Stimulated activated CD4-positive, alpha-beta T cell treated with anti-CD3 and anti-CD28 coated beads, TNF-alpha, amount 100 ng/mL, for 24 hours (primary cell): ENCODE measurements around the gene GPX3.
A peak's percentile ranks its signal among the peaks of the same experiment; 100 is the strongest.

ENCODE experiments used
- DNase-seq, 3 experiments: peaks; one replicate each; pipeline ENCODE4 v3.0.0-alpha.2; 2020; ENCODE audit warnings: low read depth in 3 of 3

Gene GPX3

DNA sequence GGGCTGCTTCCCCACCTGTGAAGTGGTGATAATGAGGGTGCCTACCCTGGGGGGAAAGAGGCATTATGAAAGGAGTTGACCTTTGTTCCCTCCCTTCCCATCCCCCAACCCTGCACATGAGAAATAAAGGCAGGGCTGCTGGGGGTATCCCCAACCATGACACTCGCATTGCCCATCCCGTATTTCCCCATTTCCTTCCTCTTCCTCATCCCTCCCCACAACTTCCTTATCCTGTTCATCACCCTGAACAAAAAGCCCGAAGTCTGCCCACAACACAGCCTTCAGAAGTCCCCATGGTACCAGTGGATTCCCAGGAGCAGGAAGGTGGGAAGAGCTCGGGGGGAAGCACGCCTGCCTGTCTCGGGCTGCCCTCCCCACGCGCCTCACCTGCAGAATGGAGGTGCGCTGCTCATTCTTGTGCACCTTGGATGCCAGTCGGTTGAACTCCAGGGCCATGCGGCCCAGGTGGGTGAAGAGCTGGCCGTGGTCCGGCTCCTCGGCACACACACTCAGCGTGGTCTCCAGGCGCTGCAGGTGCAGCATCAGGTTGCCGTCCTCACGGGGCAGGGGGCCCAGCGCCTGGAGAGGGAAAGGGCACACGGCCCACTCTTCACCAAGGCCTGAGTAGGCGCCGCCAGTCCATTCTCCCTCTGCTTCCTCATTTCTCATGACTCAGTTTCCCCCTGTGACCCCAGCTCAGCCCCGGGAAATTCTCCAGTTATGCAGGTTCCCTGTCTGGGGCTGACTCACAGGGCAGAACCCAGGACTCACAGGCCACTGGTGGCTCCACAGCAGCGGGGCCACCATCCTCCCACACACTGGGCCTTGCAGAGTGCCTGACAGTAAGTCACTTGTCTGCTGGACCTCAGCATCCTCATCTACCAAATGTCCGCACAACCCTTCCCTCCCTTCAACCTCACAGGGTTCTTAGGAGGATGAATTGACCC is 36.3 kb downstream of the GPX3 start:
- DNase-seq: no peak

DNA sequence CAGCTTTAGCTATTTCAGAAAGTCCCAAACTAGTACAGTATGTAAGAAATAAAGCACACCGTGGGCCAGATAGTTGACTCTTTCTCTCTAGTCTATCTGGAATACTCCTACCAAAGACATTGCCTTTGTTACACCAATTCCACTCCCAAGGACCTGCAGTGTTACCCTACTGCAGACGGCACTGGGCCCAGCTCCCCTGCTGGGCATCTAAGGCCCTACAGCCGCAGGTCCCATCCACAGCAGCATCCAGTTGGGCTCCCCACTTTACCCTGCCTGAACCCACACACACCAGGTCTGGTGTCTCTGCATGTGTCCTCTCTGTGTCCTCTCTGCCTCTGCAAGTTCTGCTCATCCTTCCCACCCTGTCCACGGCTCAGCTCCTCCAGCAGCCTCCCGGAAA is 37.9 kb downstream of the GPX3 start:
- no peak for DNase-seq

DNA sequence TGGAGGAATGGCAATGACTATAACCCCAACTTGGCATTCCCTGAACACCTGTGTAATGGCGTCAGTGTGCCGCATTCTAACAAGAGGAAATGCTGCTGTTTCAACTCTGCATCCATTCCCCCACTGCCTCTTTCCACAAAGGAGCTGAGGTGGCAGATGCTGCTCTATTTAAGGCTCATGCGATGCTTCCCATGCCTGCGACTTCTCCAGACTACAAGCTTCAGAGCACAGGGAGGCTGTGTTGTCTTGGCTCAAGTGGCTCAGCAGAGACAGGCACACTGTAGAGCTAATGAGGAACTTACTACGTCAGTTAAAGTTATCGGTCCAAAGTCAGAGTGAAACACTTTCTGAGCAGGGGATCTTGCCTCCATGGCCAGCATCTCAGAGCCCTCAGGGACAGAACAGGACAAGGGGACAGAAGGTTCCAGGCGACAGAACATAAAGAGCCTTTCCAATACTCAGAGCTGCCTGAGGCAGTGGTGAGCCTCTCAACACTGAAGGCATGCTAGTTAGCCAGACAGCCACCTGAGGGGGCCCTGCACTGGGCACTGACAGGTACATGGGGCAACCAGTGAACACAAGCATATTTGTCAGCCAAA is 38.6 kb downstream of the GPX3 start:
- no peak for DNase-seq

- DNase-seq: no peak
Measured at GRCh38 chr5:151060742-151061141, 40.4 kb downstream of the GPX3 start.

GRCh38 chr5:151062405-151063141 is 42.2 kb downstream of the GPX3 start:
- no peak for DNase-seq

GRCh38 chr5:151063142-151063989 is 43.0 kb downstream of the GPX3 start:
- no peak for DNase-seq

- no peak for DNase-seq
Measured at GRCh38 chr5:151064916-151065499, 44.6 kb downstream of the GPX3 start.

DNA sequence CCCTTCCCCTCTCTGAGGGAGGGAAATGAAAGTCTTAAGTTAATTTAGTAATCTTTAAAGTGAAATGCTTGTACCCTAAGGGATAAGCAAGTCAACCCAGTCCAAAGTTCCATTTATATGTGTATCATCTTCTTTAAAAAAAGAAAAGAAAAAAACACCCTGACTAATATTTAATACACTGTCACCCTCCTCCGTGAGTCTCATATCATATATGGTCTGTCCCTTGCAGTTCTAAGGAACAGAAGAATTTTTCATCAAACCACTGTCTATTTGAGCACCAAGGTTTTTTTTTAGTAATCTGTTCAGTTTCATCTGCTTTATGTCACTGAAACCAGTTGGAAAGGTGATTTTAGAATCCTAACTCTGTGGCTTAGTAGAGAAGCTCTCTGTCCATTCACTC is 45.2 kb downstream of the GPX3 start:
- no peak for DNase-seq

DNA sequence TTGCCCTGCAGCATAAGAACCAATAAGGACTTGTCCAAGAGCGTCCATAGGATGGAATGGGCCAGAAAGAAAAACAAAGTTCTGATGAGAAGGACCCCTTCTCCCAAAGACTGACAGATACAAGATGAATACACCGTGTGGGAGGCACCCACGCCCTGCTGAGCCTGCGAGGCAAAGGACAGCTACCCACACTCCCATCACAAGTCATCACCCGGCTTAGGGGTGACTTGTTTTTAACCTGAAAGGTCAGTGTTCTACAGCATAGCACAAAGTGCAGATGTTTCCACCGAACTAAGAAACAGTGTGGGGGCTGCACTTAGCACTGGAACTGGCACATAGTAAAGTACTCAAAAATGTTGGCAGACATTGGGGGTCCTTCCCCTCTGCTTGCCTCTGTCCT is 46.5 kb downstream of the GPX3 start:
- DNase-seq: no peak

DNA sequence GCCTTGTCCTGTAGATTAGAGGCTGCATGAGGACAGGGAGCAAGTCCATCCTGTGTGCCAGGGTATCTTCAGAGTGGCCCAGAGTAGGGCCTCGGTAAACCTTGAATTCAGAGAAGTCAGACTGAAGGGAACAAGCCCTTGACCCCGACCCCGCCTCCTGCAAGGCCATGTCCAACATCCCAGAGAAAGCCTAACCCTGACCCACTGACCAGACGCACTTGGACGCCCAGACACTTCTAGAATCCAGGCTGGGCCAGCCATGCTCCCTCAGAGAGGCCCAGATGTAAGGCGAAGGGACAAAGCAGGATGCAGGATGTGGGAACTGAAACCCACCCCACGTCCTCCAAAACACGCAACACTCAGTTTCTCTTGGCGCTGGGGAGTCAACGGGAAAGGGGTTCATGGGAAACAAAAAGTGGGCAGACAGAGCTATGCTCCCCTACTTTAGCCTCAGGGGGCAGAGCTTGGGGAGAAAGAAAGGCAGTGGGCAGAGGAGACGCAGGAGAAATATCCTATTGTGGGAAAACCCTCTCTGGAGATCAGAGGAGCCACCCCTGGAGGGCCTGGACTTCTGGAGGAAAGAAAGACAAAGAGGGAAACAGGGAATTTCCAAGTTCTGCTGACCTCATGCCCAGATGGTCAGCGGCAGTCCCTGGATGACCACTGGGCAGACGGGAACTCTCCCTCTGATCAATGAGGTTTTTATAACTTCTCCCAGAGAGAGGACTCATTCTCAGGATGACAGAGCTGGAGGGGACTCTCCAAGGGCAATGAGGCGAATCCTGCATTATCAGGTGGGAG is 47.4 kb downstream of the GPX3 start:
- no peak for DNase-seq

- peak in 1 of 3 experiments; percentile 66 for DNase-seq
Measured at GRCh38 chr5:151068433-151069197, 48.2 kb downstream of the GPX3 start.

- DNase-seq: no peak
Measured at GRCh38 chr5:151070449-151070848, 50.1 kb downstream of the GPX3 start.

- DNase-seq: no peak
Measured at GRCh38 chr5:151071021-151071420, 50.6 kb downstream of the GPX3 start.

GRCh38 chr5:151071848-151072629 is 51.6 kb downstream of the GPX3 start:
- DNase-seq: no peak

GRCh38 chr5:151072630-151073025 is 52.2 kb downstream of the GPX3 start:
- DNase-seq: no peak

GRCh38 chr5:151073280-151073679 is 52.9 kb downstream of the GPX3 start:
- no peak for DNase-seq

- DNase-seq: no peak
Measured at GRCh38 chr5:151074557-151074956, 54.2 kb downstream of the GPX3 start.

DNA sequence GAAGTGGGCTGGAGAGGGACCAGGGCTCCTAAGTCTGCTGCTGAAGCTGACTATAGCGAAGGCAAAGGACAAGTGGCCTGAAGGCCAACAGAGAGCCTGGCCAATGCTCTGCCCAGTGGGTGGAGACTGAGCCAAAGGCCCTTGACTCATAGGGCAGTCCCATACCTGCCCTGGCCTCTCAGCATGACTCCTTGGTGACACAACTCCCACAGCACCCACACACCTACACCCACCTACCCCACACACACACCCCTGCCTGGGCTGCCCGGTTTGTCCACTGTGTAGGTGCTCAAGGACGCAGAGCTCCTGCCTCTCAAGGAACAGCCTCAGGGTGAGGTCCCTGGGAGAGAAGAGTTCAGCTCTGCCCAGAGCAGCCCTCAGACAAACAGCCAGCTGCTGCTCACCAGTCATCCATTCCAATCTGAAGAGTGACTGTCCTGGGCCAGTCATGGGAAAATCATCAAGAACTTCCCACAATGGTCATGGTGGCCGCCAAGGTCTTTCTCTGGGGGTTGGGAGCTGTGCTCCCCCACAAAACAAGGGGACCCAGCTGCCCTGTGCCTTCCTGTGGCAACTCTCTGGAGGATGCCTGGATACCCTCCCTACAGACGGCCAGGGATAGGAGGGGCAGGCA is 55.4 kb downstream of the GPX3 start:
- DNase-seq: no peak
